GM18867 (cell line): ENCODE data around the gene HSF2BP.
"Not testable (repeated sequence)": the region's sequence is repeated elsewhere in the genome, so short reads cannot be mapped to it uniquely, and the experiment has no call there.

Experiments used
- ATAC-seq: cut with Tn5 transposase; IDR thresholded peaks from one replicate; pipeline ENCODE4 v1.9.1; 2021; ENCODE audit warnings: mild to moderate bottlenecking, moderate library complexity; ENCODE audit not compliant: unreplicated experiment

The HSF2BP gene

GRCh38 chr21:43600642-43601402, 58.5 kb downstream of the HSF2BP start:
- ATAC-seq, result no peak

- no peak for ATAC-seq
Observed at GRCh38 chr21:43599728-43600127, 59.6 kb downstream of the HSF2BP start.

DNA sequence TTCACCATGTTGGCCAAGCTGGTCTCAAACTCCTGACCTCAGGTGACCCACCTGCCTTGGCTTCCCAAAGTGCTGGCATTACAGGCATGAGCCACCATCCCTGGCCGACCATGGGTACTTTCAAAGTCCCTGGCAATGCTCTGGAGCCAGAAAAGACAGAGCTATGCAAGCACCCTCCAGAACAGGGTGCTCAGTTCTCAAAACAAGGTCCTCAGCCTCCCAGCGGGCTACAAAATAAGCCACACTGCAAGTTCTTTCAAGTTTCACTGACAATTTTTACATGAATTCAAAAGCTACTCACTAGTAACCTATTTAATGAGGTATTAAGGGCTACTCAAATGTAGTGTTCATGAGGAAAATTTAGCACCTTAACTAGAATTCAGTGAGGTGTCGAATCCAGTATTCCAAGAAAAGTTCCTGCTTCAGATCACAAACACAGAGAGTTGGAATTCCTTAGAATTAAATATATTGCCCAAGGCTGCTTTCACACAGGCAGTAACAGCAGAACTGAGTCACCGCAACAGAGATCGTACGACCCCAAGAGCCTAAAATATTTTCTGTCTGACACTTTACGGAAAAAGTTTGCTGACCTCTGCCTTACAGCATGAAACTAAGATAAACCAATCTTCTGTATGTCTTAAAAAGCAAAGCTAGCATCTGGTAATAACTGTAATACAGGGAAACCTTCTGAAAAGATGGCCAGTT, 60.7 kb downstream of the HSF2BP start:
- ATAC-seq, result no peak

DNA sequence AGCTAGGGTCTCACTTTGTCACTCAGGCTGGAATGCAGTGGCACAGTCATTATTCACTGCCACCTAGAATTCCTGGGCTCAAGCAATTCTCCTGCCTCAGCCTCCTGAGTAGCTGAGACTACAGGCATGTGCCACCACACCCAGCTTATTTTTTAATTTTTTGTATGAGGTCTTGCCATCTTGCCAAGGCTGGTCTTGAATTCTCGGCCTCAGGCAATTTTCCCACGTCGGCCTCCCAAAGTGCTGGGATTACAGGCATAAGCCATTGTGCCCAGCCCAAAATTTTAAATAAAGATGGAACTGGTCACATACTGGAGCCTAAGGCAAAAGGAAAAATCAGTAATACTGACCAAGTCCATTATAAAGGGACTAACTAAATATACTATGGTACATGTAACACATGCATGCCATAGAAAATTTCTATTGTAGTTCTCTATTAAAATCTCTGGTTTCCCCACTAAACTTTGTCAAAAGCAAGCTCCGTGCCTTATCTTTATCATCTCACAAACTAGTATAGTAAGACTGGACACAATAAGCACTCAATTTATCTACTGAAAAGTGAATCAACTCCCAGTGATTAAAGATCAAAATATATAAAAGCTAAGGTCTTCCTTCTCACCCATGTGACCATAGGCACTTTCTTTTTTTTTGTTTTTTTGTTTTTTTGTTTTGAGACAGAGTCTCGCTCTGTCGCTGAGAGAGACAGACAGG, 61.6 kb downstream of the HSF2BP start:
- no peak for ATAC-seq

- ATAC-seq, result no peak
Observed at GRCh38 chr21:43597052-43597451, 62.2 kb downstream of the HSF2BP start.

GRCh38 chr21:43596616-43597015, 62.7 kb downstream of the HSF2BP start:
- no peak for ATAC-seq

GRCh38 chr21:43595769-43596168, 63.5 kb downstream of the HSF2BP start:
- ATAC-seq, result not testable (repeated sequence)

DNA sequence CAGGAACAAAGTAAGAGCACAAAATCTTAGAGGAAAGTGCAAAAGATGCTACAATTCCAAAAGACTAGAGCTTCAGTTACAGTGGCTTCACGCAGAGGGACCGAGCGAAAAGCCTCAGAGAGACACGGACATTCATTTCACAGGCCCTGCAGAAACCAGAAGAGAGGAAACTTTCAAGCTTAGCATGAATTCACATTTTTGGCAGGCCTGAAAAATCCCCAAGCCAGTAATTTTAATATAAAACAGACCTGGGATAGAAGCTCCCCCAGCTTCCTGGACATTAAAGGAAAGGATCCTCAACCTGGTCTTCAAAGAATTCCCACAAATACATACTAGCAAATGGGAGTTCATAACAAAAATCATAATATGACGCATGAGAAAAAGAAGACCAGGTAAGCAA, 66.2 kb downstream of the HSF2BP start:
- no peak for ATAC-seq

DNA sequence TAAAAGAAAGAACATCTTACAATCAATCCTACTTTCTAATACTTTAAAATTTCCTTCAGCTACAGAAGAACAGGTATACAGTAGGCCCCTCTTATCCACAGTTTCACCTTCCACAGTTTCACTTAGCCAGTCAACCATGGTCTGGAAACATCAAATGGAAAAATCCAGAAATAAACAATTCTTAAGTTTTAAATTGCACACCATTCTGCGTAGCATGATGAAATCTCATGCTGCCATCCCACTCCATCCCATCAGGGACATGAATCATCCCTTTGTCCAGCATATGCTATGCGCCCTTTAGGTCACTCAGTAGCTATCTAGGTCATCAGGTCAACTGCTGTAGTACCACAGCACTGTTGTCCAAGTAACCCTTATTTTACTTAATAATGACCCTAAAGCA, 67.7 kb downstream of the HSF2BP start:
- no peak for ATAC-seq

GRCh38 chr21:43590194-43590593, 69.1 kb downstream of the HSF2BP start:
- ATAC-seq, result no peak

GRCh38 chr21:43588957-43589356, 70.3 kb downstream of the HSF2BP start:
- no peak for ATAC-seq

- ATAC-seq, result no peak
Observed at GRCh38 chr21:43585924-43586413, 73.3 kb downstream of the HSF2BP start.

GRCh38 chr21:43585514-43585913, 73.8 kb downstream of the HSF2BP start:
- no peak for ATAC-seq

GRCh38 chr21:43581453-43581852, 77.8 kb downstream of the HSF2BP start:
- no peak for ATAC-seq

GRCh38 chr21:43578677-43579303, 80.5 kb downstream of the HSF2BP start:
- ATAC-seq, result no peak

DNA sequence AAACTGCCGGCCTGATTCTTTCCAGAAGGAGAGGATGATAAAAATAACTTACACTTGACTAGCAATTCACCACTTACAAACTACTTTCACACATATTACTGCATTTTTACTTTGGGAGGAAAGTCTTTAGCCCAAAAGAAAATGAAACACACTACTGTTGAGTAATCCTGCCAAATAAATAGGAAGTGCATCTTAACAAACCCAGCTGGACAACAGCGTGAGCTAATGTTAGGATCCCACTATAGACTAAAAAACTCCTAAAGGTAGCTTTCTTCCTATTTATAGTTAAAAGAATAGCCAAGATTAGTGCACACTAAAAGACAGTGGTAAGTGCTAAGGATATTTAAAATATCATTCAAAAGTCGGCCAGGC, 83.8 kb downstream of the HSF2BP start:
- no peak for ATAC-seq

GRCh38 chr21:43574741-43575472, 84.4 kb downstream of the HSF2BP start:
- no peak for ATAC-seq

DNA sequence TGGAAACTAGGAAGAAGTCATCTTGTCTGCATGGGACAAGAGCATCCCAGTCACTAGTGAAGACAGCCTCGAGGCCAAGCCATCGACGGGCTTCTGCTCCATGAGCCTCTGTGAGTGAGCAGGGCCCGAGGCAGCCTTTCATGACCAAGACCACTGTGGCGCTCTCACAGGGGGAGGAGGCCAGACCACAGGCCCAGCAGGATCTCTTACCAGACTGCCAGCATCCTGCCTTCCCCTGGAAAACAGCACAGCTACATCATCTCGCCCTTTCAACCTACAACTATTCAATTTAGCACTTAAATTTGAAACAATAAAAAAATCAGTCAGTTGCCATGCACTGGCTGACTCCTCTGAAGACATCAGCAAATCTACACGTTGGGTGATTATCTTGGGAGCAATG, 85.4 kb downstream of the HSF2BP start:
- no peak for ATAC-seq

DNA sequence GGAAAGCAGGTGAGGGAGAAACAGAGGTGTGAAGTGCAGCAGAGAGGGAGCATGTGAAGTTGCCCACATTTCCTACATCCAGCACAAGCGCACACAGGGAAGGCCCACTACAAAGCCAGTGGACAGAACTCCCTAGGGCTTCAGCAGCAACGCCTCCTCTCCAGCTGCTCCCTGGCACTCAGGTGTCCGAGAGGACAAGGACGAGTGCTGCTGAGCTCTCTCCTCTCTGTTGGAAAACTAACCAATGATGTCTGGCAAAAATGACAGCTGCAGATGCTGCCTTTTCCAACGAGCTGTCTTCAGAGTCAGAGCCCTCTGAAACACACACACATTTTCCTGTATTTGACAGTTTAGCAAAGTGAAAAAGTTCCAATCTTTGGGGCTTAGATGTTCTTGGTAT, 86.8 kb downstream of the HSF2BP start:
- ATAC-seq, result no peak

DNA sequence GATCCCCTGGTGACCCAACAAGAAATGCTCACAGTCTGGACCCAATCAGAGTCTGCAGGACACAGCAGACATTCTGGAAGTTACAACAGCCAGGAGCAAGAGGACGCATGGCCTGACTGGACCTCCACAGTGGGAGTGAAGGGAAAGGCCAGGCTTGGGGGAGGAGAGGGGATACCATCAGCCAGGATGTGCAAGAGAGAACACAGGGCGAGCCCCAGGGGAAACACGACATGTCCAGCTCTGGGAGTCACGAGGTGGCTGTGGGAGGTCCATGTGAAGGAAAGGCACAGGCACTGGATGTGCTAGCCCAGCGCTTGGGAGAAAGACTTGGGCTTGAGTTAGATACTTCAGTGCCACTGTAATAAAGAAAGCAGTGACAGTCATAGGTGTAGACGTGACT, 87.3 kb downstream of the HSF2BP start:
- no peak for ATAC-seq

- not testable (repeated sequence) for ATAC-seq
Observed at GRCh38 chr21:43570195-43570594, 89.1 kb downstream of the HSF2BP start.
